ENCODE results near the gene SMO.
"Not testable (repeated sequence)": the region's sequence is repeated elsewhere in the genome, so short reads cannot be mapped to it uniquely, and the experiment has no call there.

Gene SMO

GRCh38 chr7:129245533-129245932, 57.1 kb downstream of the SMO start:
- no peak for DNase-seq

GRCh38 chr7:129247087-129247486, 58.7 kb downstream of the SMO start:
- no peak for DNase-seq

- no peak for DNase-seq
Measured at GRCh38 chr7:129252128-129252527, 63.7 kb downstream of the SMO start.

- DNase-seq, result not testable (repeated sequence)
Measured at GRCh38 chr7:129252603-129253002, 64.2 kb downstream of the SMO start.

GRCh38 chr7:129255800-129256199, 67.4 kb downstream of the SMO start:
- no peak for DNase-seq

- DNase-seq, result no peak
Measured at GRCh38 chr7:129256221-129256620, 67.8 kb downstream of the SMO start.

- DNase-seq, result no peak
Measured at GRCh38 chr7:129257168-129257567, 68.7 kb downstream of the SMO start.

- peak; percentile 93 for DNase-seq
Measured at GRCh38 chr7:129258649-129259389, 70.4 kb downstream of the SMO start.

- no peak for DNase-seq
Measured at GRCh38 chr7:129262324-129262723, 73.9 kb downstream of the SMO start.
